ENCODE measurements around the gene MMP24.

The MMP24 gene

DNA sequence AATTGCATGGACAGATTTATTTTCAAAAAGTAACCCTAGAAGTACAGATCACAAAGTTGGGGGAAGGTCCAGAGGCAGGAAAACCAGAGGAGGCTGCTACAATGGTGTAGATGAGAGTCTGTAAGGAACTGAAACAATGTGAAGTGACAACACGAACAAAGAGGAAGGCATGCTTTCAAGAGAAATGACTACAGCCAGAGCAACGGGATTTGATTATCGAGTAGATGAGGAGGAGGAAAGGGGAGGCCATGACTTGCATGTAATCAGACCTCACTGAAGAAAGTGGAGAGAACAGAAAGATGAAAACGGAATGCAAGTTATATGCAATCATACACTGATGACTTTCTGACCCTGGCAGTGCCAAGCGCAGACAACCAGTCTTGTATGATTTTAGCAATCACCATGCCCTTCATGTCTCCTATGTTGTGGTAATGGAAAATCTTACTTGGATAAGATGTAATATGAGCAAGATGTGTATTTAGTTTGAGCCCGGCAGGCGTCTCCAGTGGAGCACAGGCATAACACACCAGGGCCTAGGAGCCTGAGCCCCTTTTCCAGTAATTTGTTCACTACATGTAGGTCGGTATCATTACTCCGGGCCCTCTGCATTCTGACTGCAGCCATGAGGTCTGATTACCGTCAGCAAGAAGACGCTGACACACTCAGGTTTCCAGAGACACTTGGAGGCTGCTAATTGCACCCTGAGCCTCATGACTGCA lies 99.7 kb downstream of the MMP24 start:
- TF ChIP-seq, protein P1, sequence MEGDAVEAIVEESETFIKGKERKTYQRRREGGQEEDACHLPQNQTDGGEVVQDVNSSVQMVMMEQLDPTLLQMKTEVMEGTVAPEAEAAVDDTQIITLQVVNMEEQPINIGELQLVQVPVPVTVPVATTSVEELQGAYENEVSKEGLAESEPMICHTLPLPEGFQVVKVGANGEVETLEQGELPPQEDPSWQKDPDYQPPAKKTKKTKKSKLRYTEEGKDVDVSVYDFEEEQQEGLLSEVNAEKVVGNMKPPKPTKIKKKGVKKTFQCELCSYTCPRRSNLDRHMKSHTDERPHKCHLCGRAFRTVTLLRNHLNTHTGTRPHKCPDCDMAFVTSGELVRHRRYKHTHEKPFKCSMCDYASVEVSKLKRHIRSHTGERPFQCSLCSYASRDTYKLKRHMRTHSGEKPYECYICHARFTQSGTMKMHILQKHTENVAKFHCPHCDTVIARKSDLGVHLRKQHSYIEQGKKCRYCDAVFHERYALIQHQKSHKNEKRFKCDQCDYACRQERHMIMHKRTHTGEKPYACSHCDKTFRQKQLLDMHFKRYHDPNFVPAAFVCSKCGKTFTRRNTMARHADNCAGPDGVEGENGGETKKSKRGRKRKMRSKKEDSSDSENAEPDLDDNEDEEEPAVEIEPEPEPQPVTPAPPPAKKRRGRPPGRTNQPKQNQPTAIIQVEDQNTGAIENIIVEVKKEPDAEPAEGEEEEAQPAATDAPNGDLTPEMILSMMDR (IDR thresholded peaks at IDR 0.05; ENCODE audit: insufficient read depth, low read depth, low read length, missing control alignments), result no peak

More for the DNA sequence above, 99.7 kb downstream of the MMP24 start:
- DNase-seq (ENCODE audit: low read depth), result no peak
- no peak overlapping the region for H3K4me3 ChIP-seq (ENCODE audit: low read length)
